Kidney (tissue), 22 donors: ENCODE results near the gene MAGED1. TPM values are rescaled to one million over a fixed set of nuclear protein-coding genes. Genes with fewer than 3 reads are reported as not detected.

Experiments
- DNase-seq, 5 donors: peaks; one replicate each; pipeline ENCODE4 v3.0.0-alpha.2; 2013 to 2020
- FAIRE-seq: peaks from 2 replicates; lab custom pipeline; 2012; peaks lifted over from hg19 to GRCh38; lab: Jason Lieb, UNC
- H3K27ac ChIP-seq, 2 donors: one replicate each; pipeline ENCODE4 v1.7.0; 2013; ENCODE audit warnings: low read depth in 2 of 2, low read length in 2 of 2, inconsistent platforms in 1 of 2
- H3K27me3 ChIP-seq: one replicate; pipeline ENCODE4 v1.7.1; 2013; ENCODE audit warnings: low read length, inconsistent platforms; ENCODE audit not compliant: control insufficient read depth, insufficient read depth
- H3K36me3 ChIP-seq, 3 donors: one replicate each; pipeline versions ENCODE4 v1.7.0 to v1.7.1; 2013; ENCODE audit warnings: low read length in 3 of 3, control low read depth in 1 of 3, inconsistent platforms in 1 of 3; ENCODE audit not compliant: insufficient read depth in 3 of 3, control insufficient read depth in 2 of 3
- H3K4me1 ChIP-seq, 3 donors: one replicate each; pipeline versions ENCODE4 v1.7.0 to v1.7.1; 2013; ENCODE audit warnings: low read length in 3 of 3, inconsistent platforms in 1 of 3, low read depth in 1 of 3; ENCODE audit not compliant: control insufficient read depth in 2 of 3, insufficient read depth in 2 of 3
- H3K4me3 ChIP-seq, 3 donors: one replicate each; pipeline versions ENCODE4 v1.7.0 to v1.8.1; 2013; ENCODE audit warnings: low read length in 3 of 3, control low read depth in 1 of 3, inconsistent platforms in 1 of 3
- H3K9ac ChIP-seq, 3 donors: one replicate each; pipeline versions ENCODE4 v1.7.0 to v1.7.1; 2013; ENCODE audit warnings: low read length in 3 of 3, control low read depth in 1 of 3, inconsistent platforms in 1 of 3
- H3K9me3 ChIP-seq, 3 donors: one replicate each; pipeline versions ENCODE4 v1.7.0 to v1.7.1; 2013; ENCODE audit warnings: low read length in 3 of 3, control low read depth in 1 of 3, inconsistent platforms in 1 of 3; ENCODE audit not compliant: control insufficient read depth in 2 of 3, insufficient read depth in 1 of 3
- CTCF ChIP-seq: IDR thresholded peaks from 3 replicates; pipeline ENCODE4 v1.5.1; 2012; ENCODE audit warnings: mild to moderate bottlenecking, moderate library complexity, borderline replicate concordance; ENCODE audit not compliant: insufficient read depth; ENCODE audit errors: extremely low read depth
- intact Hi-C: fragments of 100-400 bp; cut with DNase I; formaldehyde crosslinking; loops from one replicate; pipeline ENCODE4 v1.11.1; 2022
- long read RNA-seq, 10 donors: library from polyadenylated mRNA in 1 of 10; unstranded in 1 of 10; transcript quantifications; one replicate each; pipeline ENCODE4 v2.0.0 and lab custom pipeline, GENCODE V29; 2021 to 2026
- polyA plus RNA-seq: library from polyadenylated mRNA; stranded (reverse); fragments of 350-450 nt; fragmentation: Illumina TruSeq; extraction: RNeasy Lipid Tissue Mini Kit (QIAGEN cat#74804); gene quantifications from one replicate; pipeline ENCODE4 v1.2.3, GENCODE V29; 2014; ENCODE audit warnings: low read depth, low replicate concordance; ENCODE audit not compliant: insufficient read depth
- total RNA-seq: library from RNA; stranded (reverse); fragmentation: NEBNext Ultra II Directional; extraction: Animal tissue kit (Norgen Biotek cat#: 25700); gene quantifications from one replicate; pipeline ENCODE4 v1.2.1, GENCODE V29; 2021
- donor health status: control.
- donor health status: control.
- donor health status: control.
- donor health status: control.
- donor health status: control.
- donor health status: DM: yes; HTN: yes; CAD: no.
- donor health status: Normal renal cell carcinoma (clear cell type).

The MAGED1 gene
- total RNA-seq (104 TPM), polyA plus RNA-seq (104 TPM)
- long read RNA-seq, donor 1, transcript MAGED1-201 (13 exons, 2,747 nt) = major isoform, 16 of 275 reads
- long read RNA-seq, donor 1, partial matches to known transcripts = 255 of 275 reads
- long read RNA-seq, donor 1, other reads (novel, unspliced or antisense) = 0 of 275 reads
- long read RNA-seq, donor 2, transcript MAGED1-201 (13 exons, 2,747 nt) = major isoform, 26 of 199 reads
- long read RNA-seq, donor 2, partial matches to known transcripts = 168 of 199 reads
- long read RNA-seq, donor 2, other reads (novel, unspliced or antisense) = 0 of 199 reads
- long read RNA-seq, donor 3, transcript MAGED1-201 (13 exons, 2,747 nt) = major isoform, 29 of 231 reads
- long read RNA-seq, donor 3, partial matches to known transcripts = 196 of 231 reads
- long read RNA-seq, donor 3, other reads (novel, unspliced or antisense) = 0 of 231 reads
- long read RNA-seq, donor 4, transcript MAGED1-201 (13 exons, 2,747 nt) = major isoform, 47 of 134 reads
- long read RNA-seq, donor 4, partial matches to known transcripts = 85 of 134 reads
- long read RNA-seq, donor 4, other reads (novel, unspliced or antisense) = 0 of 134 reads
- long read RNA-seq, donor 5, partial matches to known transcripts = 9 of 10 reads
- long read RNA-seq, donor 5, other reads (novel, unspliced or antisense) = 0 of 10 reads
- long read RNA-seq, donor 6, transcript MAGED1-201 (13 exons, 2,747 nt) = major isoform, 10 of 125 reads
- long read RNA-seq, donor 6, partial matches to known transcripts = 115 of 125 reads
- long read RNA-seq, donor 6, other reads (novel, unspliced or antisense) = 0 of 125 reads
- long read RNA-seq, donor 7, transcript MAGED1-201 (13 exons, 2,747 nt) = major isoform, 47 of 103 reads
- long read RNA-seq, donor 7, transcript MAGED1-204 (13 exons, 2,701 nt) = minor isoform, 6 of 103 reads
- long read RNA-seq, donor 7, partial matches to known transcripts = 43 of 103 reads
- long read RNA-seq, donor 7, other reads (novel, unspliced or antisense) = 7 of 103 reads
- long read RNA-seq, donor 8, transcript MAGED1-201 (13 exons, 2,747 nt) = major isoform, 15 of 297 reads
- long read RNA-seq, donor 8, partial matches to known transcripts = 280 of 297 reads
- long read RNA-seq, donor 8, other reads (novel, unspliced or antisense) = 0 of 297 reads
- long read RNA-seq, donor 9, transcript MAGED1-201 (13 exons, 2,747 nt) = major isoform, 8 of 131 reads
- long read RNA-seq, donor 9, partial matches to known transcripts = 121 of 131 reads
- long read RNA-seq, donor 9, other reads (novel, unspliced or antisense) = 0 of 131 reads
- long read RNA-seq, donor 10, transcript MAGED1-201 (13 exons, 2,747 nt) = major isoform, 14 of 237 reads
- long read RNA-seq, donor 10, partial matches to known transcripts = 220 of 237 reads
- long read RNA-seq, donor 10, other reads (novel, unspliced or antisense) = 0 of 237 reads

GRCh38 chrX:51892921-51893745 is at the start of gene MAGED1:
MAGED1 (plus strand) TSS chrX:51893623; CDS start chrX:51894305, 682 bp downstream.
- peaks cover 0 to 4% (median 3%) of the 10 kb centered on the region in 3 donors for H3K4me1 ChIP-seq
- H3K4me3 ChIP-seq = peak within 1 kb of the TSS; percentile 79 to 88 (median 80)
- DNase-seq = peak; percentile 95 to 98 (median 97)
- H3K36me3 ChIP-seq = peaks cover 0 to 3% (median 2%) of the 10 kb centered on the region in 3 donors
- H3K27ac ChIP-seq = peak within 1 kb of the TSS; percentile 43 to 47
- peak within 1 kb of the TSS; percentile 32 to 92 (median 77) for H3K9ac ChIP-seq
- peak; percentile 30 for FAIRE-seq
- H3K9me3 ChIP-seq = no peaks in the 10 kb centered on the region
- no peak for TF ChIP-seq CTCF
- intact Hi-C loops = no loop called here
- no peaks in the 10 kb centered on the region for H3K27me3 ChIP-seq

- no peaks in the 10 kb centered on the region for H3K4me1 ChIP-seq
- no peaks in the 10 kb centered on the region for H3K27me3 ChIP-seq
- H3K4me3 ChIP-seq = no peak overlapping the region
- no peaks in the 10 kb centered on the region for H3K9me3 ChIP-seq
- no peaks in the 10 kb centered on the region for H3K36me3 ChIP-seq
- DNase-seq (no peak), FAIRE-seq (no peak)
- H3K27ac ChIP-seq = no peak overlapping the region
- intact Hi-C loops = no loop called here
- no peak for TF ChIP-seq CTCF
- no peak overlapping the region for H3K9ac ChIP-seq
Measured at GRCh38 chrX:51847463-51847862, 46.0 kb upstream of the MAGED1 start.
